PFSK-1 (cell line): ENCODE results near the gene LRRC74B.

Experiments used
- FOXP2 ChIP-seq: optimal IDR thresholded peaks from 2 replicates; pipeline ENCODE3; 2011; ENCODE audit warnings: borderline replicate concordance, control low read depth, inconsistent platforms; ENCODE audit not compliant: insufficient read depth; ENCODE audit errors: extremely low read length, extremely low read depth
- POLR2AphosphoS5 ChIP-seq: IDR thresholded peaks from 2 replicates; pipeline ENCODE4 v1.6.1; 2012; ENCODE audit warnings: low read depth, mild to moderate bottlenecking, control low read depth, low read length, moderate library complexity
- SIN3A ChIP-seq: IDR thresholded peaks from 2 replicates; pipeline ENCODE4 v1.6.1; 2012; ENCODE audit warnings: mild to moderate bottlenecking, low read length, moderate library complexity, borderline replicate concordance; ENCODE audit not compliant: insufficient read depth
- TAF1 ChIP-seq: IDR thresholded peaks from 2 replicates; pipeline ENCODE4 v1.6.1; 2012; ENCODE audit warnings: low read length, control low read depth, borderline replicate concordance; ENCODE audit not compliant: insufficient read depth
- TF ChIP-seq, protein P1 (sequence below), 2 experiments: IDR thresholded peaks; 2 replicates each; pipeline versions ENCODE4 v1.6.1 to v1.8.0; 2011 to 2012; ENCODE audit warnings: low read depth in 2 of 2, low read length in 2 of 2, control low read depth in 1 of 2, inconsistent platforms in 1 of 2, mild to moderate bottlenecking in 1 of 2, moderate library complexity in 1 of 2; ENCODE audit not compliant: insufficient read depth in 1 of 2

LRRC74B gene

DNA sequence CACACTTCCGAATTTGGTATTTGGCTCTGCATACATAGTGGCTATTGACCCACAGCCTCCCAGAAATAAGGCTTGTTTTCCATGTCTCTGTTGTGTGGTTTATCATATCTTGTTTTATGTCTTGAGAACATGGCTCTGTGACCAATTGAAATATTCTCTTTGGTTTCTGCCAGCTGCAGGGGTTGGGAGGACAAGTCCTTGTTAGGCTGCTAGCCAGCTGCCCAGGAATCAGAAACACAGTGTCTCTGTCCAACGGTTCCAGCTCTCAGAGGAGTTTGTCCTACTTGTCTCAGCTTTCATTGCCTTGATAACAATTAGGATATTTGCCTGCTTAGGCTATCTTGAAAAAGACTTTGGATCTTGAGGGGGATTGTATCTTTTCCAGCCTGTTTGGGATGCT is 7.3 kb upstream of the LRRC74B start:
- TF ChIP-seq, protein P1, sequence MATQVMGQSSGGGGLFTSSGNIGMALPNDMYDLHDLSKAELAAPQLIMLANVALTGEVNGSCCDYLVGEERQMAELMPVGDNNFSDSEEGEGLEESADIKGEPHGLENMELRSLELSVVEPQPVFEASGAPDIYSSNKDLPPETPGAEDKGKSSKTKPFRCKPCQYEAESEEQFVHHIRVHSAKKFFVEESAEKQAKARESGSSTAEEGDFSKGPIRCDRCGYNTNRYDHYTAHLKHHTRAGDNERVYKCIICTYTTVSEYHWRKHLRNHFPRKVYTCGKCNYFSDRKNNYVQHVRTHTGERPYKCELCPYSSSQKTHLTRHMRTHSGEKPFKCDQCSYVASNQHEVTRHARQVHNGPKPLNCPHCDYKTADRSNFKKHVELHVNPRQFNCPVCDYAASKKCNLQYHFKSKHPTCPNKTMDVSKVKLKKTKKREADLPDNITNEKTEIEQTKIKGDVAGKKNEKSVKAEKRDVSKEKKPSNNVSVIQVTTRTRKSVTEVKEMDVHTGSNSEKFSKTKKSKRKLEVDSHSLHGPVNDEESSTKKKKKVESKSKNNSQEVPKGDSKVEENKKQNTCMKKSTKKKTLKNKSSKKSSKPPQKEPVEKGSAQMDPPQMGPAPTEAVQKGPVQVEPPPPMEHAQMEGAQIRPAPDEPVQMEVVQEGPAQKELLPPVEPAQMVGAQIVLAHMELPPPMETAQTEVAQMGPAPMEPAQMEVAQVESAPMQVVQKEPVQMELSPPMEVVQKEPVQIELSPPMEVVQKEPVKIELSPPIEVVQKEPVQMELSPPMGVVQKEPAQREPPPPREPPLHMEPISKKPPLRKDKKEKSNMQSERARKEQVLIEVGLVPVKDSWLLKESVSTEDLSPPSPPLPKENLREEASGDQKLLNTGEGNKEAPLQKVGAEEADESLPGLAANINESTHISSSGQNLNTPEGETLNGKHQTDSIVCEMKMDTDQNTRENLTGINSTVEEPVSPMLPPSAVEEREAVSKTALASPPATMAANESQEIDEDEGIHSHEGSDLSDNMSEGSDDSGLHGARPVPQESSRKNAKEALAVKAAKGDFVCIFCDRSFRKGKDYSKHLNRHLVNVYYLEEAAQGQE (IDR thresholded peaks at IDR 0.05; ENCODE audit: insufficient read depth in 1 of 2, low read depth in 2 of 2, low read length in 2 of 2) = peak in 1 of 2 experiments; percentile 64; a peak in 1 of 4 replicates
- no peak for TF ChIP-seq POLR2AphosphoS5

DNA sequence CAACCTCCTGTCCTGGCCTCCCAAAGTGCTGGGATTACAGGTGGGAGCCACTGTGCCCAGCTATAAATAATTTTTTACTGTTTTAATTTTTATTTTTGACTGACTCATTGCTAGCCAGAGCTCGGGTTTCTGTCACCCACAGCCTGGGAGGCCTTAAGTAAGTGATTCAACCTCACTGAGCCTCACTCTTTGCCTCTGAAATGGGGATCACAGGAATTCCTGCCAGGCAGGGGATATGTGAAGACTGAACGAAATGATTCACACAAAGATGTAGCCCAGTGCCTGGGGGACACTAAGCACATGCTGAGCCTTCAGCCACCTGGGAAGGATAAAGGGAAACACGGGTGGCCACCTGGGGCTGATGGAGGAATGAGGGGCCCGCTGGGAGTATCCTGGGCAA is 3.8 kb upstream of the LRRC74B start:
- TF ChIP-seq TAF1 (no peak), POLR2AphosphoS5 (no peak), SIN3A (no peak), FOXP2 (no peak)
- TF ChIP-seq, protein P1 (IDR thresholded peaks at IDR 0.05; ENCODE audit: insufficient read depth in 1 of 2, low read depth in 2 of 2, low read length in 2 of 2) = no peak

DNA sequence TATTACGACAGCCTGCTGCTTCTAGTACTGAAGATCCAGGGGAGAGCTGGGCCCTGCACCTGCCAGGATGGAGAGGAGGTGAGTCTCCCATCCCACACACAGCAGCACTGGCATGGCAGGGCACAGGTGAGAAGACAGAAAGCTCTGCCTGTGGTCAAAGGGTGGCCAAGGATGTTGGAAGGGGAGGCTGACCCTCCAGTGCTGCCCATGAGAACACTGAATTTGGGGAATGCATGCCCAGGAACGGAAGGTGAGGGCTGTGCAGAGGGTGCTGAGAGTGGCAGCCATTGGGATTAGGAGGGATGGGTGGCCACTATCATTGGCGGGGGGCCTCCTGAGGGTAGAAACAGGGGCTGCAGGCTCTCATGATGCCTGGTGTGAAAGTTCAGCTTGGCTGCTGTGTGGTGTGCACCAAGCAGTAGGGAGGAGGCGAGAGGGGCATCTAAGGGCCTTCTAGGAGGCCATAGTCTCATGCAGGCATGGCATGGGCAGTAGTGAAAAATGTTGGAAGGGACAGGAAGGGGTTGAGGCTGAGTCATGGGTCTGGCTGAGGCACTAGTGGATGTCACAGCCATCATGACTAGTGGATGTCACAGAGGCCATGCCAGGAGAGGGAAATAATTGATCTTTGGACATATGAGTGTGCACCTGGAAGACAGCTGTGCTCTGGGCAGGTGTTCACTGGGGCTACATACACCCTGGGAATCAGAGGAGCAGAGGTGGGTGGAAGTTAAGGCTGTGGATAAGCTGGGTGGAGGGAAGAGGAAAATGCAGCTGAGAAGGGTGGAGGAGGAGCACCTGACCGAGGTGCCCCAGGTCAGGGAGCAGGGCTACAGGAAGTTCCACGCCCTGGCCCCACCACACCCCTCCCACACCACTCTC is 2.5 kb upstream of the LRRC74B start:
- TF ChIP-seq SIN3A (no peak), TAF1 (no peak), POLR2AphosphoS5 (no peak), FOXP2 (no peak)
- TF ChIP-seq, protein P1 (IDR thresholded peaks at IDR 0.05; ENCODE audit: insufficient read depth in 1 of 2, low read depth in 2 of 2, low read length in 2 of 2) = no peak

DNA sequence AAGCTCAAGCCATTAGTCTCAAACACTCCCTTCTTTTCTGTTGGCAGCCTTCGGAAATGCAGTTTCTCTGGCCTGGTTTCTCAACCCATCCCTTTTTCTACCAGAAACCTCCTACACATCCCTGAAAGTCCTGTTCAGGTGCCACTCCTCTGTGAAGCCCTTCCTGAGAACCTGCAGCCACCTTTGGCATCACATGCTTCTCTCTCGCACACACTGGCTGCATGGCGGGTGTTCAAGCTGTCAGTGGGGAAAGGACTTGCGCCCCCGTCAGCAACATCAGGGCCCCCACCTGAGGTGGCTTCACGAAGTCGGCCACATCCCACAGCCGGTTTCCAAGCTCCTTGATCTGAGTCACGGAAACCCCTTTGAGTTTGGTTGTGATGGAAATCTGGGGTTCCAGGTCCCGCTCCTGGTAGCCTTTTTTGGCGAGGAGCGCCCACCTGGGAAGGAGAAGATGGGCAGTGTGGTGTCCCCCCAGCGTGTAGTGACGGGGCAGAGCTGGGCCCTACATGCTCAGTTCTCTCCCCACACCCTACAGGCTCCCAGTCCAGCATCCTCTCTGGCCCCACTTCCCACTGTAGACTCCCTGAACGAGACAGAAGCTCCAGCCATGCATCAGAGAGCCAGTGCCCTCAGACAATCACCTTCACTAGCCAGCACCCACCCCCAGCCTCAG is 1.7 kb upstream of the LRRC74B start:
- TF ChIP-seq POLR2AphosphoS5 (no peak), TAF1 (no peak), SIN3A (no peak), FOXP2 (no peak)
- TF ChIP-seq, protein P1 (IDR thresholded peaks at IDR 0.05; ENCODE audit: insufficient read depth in 1 of 2, low read depth in 2 of 2, low read length in 2 of 2) = no peak
